ENCODE data around the gene SUGCT.

The SUGCT gene

DNA sequence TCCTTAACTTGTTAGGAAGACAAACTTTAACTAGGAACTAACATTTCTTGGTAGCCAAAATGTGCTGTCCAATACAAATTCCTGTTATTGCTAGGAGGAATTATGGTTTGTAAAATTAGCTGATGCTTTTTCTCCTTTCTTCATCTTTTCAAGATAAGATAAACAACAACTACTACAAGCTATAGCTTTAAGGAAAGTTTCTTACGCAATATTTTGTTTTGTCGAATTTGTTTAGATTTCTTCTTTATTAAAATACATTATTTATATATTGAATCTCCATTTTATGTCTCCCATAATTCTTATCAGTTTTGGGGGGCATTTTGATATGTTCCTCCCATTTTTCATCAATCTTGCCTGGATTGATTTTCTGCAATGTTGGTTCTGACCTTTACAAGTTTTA, 277.5 kb downstream of the SUGCT start:
- TF ChIP-seq SIN3A (IDR thresholded peaks at IDR 0.05; ENCODE audit: borderline replicate concordance, insufficient read depth, low read length), result no peak
- no peak for TF ChIP-seq TAF1 (IDR thresholded peaks at IDR 0.05; ENCODE audit: borderline replicate concordance, insufficient read depth, low read length)
- TF ChIP-seq FOXP2 (optimal IDR thresholded peaks at IDR 0.05; ENCODE audit: borderline replicate concordance, extremely low read depth, extremely low read length, insufficient read depth), result no peak
- TF ChIP-seq, protein P1, sequence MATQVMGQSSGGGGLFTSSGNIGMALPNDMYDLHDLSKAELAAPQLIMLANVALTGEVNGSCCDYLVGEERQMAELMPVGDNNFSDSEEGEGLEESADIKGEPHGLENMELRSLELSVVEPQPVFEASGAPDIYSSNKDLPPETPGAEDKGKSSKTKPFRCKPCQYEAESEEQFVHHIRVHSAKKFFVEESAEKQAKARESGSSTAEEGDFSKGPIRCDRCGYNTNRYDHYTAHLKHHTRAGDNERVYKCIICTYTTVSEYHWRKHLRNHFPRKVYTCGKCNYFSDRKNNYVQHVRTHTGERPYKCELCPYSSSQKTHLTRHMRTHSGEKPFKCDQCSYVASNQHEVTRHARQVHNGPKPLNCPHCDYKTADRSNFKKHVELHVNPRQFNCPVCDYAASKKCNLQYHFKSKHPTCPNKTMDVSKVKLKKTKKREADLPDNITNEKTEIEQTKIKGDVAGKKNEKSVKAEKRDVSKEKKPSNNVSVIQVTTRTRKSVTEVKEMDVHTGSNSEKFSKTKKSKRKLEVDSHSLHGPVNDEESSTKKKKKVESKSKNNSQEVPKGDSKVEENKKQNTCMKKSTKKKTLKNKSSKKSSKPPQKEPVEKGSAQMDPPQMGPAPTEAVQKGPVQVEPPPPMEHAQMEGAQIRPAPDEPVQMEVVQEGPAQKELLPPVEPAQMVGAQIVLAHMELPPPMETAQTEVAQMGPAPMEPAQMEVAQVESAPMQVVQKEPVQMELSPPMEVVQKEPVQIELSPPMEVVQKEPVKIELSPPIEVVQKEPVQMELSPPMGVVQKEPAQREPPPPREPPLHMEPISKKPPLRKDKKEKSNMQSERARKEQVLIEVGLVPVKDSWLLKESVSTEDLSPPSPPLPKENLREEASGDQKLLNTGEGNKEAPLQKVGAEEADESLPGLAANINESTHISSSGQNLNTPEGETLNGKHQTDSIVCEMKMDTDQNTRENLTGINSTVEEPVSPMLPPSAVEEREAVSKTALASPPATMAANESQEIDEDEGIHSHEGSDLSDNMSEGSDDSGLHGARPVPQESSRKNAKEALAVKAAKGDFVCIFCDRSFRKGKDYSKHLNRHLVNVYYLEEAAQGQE (IDR thresholded peaks at IDR 0.05; ENCODE audit: insufficient read depth in 1 of 2, low read depth in 2 of 2, low read length in 2 of 2), result no peak
- no peak for TF ChIP-seq POLR2AphosphoS5 (IDR thresholded peaks at IDR 0.05; ENCODE audit: low read depth, low read length)

DNA sequence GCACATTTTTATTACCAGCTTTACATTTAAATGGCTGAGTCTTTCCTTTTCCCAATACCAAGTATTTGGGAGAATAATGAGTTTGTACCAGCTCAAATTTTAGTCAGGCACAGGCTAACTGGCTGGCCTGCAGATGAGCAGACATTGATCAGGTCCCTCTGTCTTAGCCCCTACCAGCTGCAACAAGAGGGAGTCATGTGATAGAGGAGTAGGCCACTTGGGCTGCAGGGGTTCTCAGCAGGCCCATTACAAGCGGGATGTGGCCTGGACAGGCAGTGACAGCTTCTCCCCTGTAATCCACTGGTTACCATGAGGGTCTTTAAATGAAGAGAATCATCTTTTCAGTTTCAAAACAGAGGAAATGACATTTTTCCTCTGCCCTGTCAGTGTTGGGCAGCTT, 283.6 kb downstream of the SUGCT start:
- no peak for TF ChIP-seq TAF1 (IDR thresholded peaks at IDR 0.05; ENCODE audit: borderline replicate concordance, insufficient read depth, low read length)
- TF ChIP-seq, protein P1 (IDR thresholded peaks at IDR 0.05; ENCODE audit: insufficient read depth in 1 of 2, low read depth in 2 of 2, low read length in 2 of 2), result no peak
- no peak for TF ChIP-seq SIN3A (IDR thresholded peaks at IDR 0.05; ENCODE audit: borderline replicate concordance, insufficient read depth, low read length)
- TF ChIP-seq POLR2AphosphoS5 (IDR thresholded peaks at IDR 0.05; ENCODE audit: low read depth, low read length), result no peak
- TF ChIP-seq FOXP2 (optimal IDR thresholded peaks at IDR 0.05; ENCODE audit: borderline replicate concordance, extremely low read depth, extremely low read length, insufficient read depth), result no peak

DNA sequence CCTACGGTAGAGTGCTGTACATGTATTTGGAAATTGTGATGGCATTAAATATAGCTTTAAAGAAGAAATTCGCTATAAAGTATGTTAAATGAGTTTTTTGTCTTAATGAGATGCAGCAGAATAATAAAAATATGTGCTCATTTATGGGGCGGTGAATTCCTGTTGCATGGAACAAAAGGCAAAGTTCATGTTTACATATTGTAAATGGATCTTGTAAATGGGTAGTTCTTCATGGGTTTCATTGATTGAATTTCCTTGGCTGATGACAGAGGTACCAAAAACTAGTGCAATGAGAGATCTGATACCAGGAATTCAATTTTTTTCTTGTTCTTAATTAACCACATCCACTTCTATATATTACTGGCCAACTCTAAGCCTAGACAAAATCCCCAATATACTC, 284.2 kb downstream of the SUGCT start:
- no peak for TF ChIP-seq POLR2AphosphoS5 (IDR thresholded peaks at IDR 0.05; ENCODE audit: low read depth, low read length)
- no peak for TF ChIP-seq TAF1 (IDR thresholded peaks at IDR 0.05; ENCODE audit: borderline replicate concordance, insufficient read depth, low read length)
- TF ChIP-seq FOXP2 (optimal IDR thresholded peaks at IDR 0.05; ENCODE audit: borderline replicate concordance, extremely low read depth, extremely low read length, insufficient read depth), result no peak
- TF ChIP-seq, protein P1 (IDR thresholded peaks at IDR 0.05; ENCODE audit: insufficient read depth in 1 of 2, low read depth in 2 of 2, low read length in 2 of 2), result no peak
- no peak for TF ChIP-seq SIN3A (IDR thresholded peaks at IDR 0.05; ENCODE audit: borderline replicate concordance, insufficient read depth, low read length)

DNA sequence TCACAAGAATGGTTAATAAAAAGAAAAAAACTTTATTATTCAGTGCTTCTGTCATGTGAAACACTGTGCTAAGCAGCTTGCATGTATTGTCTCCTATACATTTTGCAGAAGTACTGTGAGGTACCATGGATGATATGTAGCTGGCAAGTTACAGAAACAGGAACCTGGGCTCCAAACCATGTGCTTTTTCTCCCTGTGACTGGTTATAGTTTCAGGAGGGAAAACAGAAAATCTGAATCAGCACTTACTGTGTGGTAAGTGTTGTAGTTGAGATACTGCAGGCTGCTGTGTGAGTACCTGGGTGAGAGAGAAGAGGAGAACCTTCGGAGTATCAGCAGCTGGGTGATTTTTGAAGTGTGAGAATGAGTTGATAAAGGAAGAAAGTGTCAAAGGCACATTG, 285.0 kb downstream of the SUGCT start:
- TF ChIP-seq POLR2AphosphoS5 (IDR thresholded peaks at IDR 0.05; ENCODE audit: low read depth, low read length), result no peak

DNA sequence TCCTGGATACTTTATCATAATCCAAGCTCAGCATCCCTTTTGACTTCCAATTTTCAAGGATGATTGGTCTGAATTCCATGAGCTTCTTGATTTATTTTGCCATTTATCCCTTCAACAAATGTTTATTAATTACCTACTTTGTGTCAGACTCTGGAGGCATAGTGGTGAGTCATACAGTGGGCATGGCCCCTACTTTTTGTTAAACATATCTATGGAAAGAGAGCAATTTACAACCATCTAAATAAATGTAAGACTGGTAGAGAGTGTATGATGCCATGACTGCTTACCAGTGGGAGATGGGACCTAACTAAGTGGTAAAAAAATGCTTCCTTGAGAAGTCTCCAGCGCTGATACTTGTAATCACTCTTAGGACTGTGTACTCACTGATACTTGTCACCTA, 286.6 kb downstream of the SUGCT start:
- TF ChIP-seq TAF1 (IDR thresholded peaks at IDR 0.05; ENCODE audit: borderline replicate concordance, insufficient read depth, low read length), result no peak
- TF ChIP-seq SIN3A (IDR thresholded peaks at IDR 0.05; ENCODE audit: borderline replicate concordance, insufficient read depth, low read length), result no peak
- TF ChIP-seq POLR2AphosphoS5 (IDR thresholded peaks at IDR 0.05; ENCODE audit: low read depth, low read length), result no peak
- TF ChIP-seq, protein P1 (IDR thresholded peaks at IDR 0.05; ENCODE audit: insufficient read depth in 1 of 2, low read depth in 2 of 2, low read length in 2 of 2), result no peak
- TF ChIP-seq FOXP2 (optimal IDR thresholded peaks at IDR 0.05; ENCODE audit: borderline replicate concordance, extremely low read depth, extremely low read length, insufficient read depth), result no peak
